NCI-H446 (cell line): ENCODE data around the gene MAP2.

Experiments
- DNase-seq, 2 experiments: peaks; one replicate each; lab custom pipeline; 2025; lab: John Stamatoyannopoulos, UW

The MAP2 gene

GRCh38 chr2:209721497-209721896 is 297.6 kb downstream of the MAP2 start:
- DNase-seq: no peak

GRCh38 chr2:209726311-209726710 is 302.5 kb downstream of the MAP2 start:
- no peak for DNase-seq

- no peak for DNase-seq
Observed at GRCh38 chr2:209727077-209727476, 303.2 kb downstream of the MAP2 start.

GRCh38 chr2:209734805-209735204 is 311.0 kb downstream of the MAP2 start:
- no peak for DNase-seq

GRCh38 chr2:209741953-209742352 is 318.1 kb downstream of the MAP2 start:
- DNase-seq: no peak

GRCh38 chr2:209753020-209753419 is 329.2 kb downstream of the MAP2 start:
- DNase-seq: no peak

- DNase-seq: no peak
Observed at GRCh38 chr2:209757163-209757562, 333.3 kb downstream of the MAP2 start.

GRCh38 chr2:209761566-209761965 is 337.7 kb downstream of the MAP2 start:
- DNase-seq: no peak

GRCh38 chr2:209762563-209762962 is 338.7 kb downstream of the MAP2 start:
- no peak for DNase-seq

GRCh38 chr2:209763106-209763505 is 339.3 kb downstream of the MAP2 start:
- no peak for DNase-seq

- no peak for DNase-seq
Observed at GRCh38 chr2:209766613-209767012, 342.8 kb downstream of the MAP2 start.

GRCh38 chr2:209767316-209767715 is 343.5 kb downstream of the MAP2 start:
- no peak for DNase-seq

GRCh38 chr2:209768557-209768956 is 344.7 kb downstream of the MAP2 start:
- no peak for DNase-seq

- DNase-seq: peak; percentile 16 to 43
Observed at GRCh38 chr2:209771474-209772289, 347.8 kb downstream of the MAP2 start, which contains the start of gene UNC80. Gene UNC80 (plus strand): TSS chr2:209771832. CDS start chr2:209772073, 241 bp downstream.

GRCh38 chr2:209772290-209772685 is 348.4 kb downstream of the MAP2 start:
- DNase-seq: peak in 1 of 2 experiments; percentile 22

- DNase-seq: no peak
Observed at GRCh38 chr2:209773377-209773776, 349.5 kb downstream of the MAP2 start.
